Neural cell (in vitro differentiated cells): ENCODE results near the gene ERC2. TPM values are rescaled to one million over a fixed set of nuclear protein-coding genes. Genes with fewer than 3 reads are reported as not detected.

Experiments used
- H2AFZ ChIP-seq: fragments of 200-600, 300-800 bp; sonication (generic), shearing (Covaris generic); 2 replicates; pipeline ENCODE4 v1.6.0; 2014; ENCODE audit warnings: low read depth, mild to moderate bottlenecking, antibody characterized with exemption, low read length, moderate library complexity
- H3F3A ChIP-seq: fragments of 200-600 bp; shearing (Covaris generic); 2 replicates; pipeline ENCODE4 v1.6.1; 2016; ENCODE audit warnings: mild to moderate bottlenecking, moderate library complexity, mixed read lengths, antibody characterized with exemption, low read length; ENCODE audit not compliant: insufficient read depth, poor library complexity, severe bottlenecking
- H3K27ac ChIP-seq: fragments of 200-600, 300-800 bp; sonication (generic), shearing (Covaris generic); 2 replicates; pipeline ENCODE4 v1.5.1; 2014; ENCODE audit warnings: mild to moderate bottlenecking, low read length, moderate library complexity
- H3K27me3 ChIP-seq: fragments of 300-800, 200-600 bp; sonication (generic), shearing (Covaris generic); 2 replicates; pipeline ENCODE4 v1.6.0; 2014; ENCODE audit warnings: mild to moderate bottlenecking, low read depth, low read length, moderate library complexity; ENCODE audit not compliant: insufficient read depth
- H3K36me3 ChIP-seq: fragments of 300-800, 200-600 bp; sonication (generic), shearing (Covaris generic); 2 replicates; pipeline ENCODE4 v1.5.1; 2014; ENCODE audit warnings: mild to moderate bottlenecking, antibody characterized with exemption, low read length, moderate library complexity; ENCODE audit not compliant: insufficient read depth
- H3K4me2 ChIP-seq: fragments of 300-800, 200-600 bp; sonication (generic), shearing (Covaris generic); 2 replicates; pipeline ENCODE4 v1.6.0; 2014; ENCODE audit warnings: mild to moderate bottlenecking, low read length
- H3K4me3 ChIP-seq: fragments of 300-800, 200-600 bp; sonication (generic), shearing (Covaris generic); 2 replicates; pipeline ENCODE4 v1.5.1; 2014; ENCODE audit warnings: mild to moderate bottlenecking, low read length, moderate library complexity
- H3K79me2 ChIP-seq: fragments of 200-600 bp; shearing (Covaris generic); replicated peaks from 2 replicates; pipeline ENCODE4 v1.6.0; 2014; ENCODE audit warnings: mild to moderate bottlenecking, low read length, moderate library complexity; ENCODE audit not compliant: insufficient read depth
- H3K9ac ChIP-seq: fragments of 300-800, 200-600 bp; sonication (generic), shearing (Covaris generic); 2 replicates; pipeline ENCODE4 v1.6.1; 2016; ENCODE audit warnings: mild to moderate bottlenecking, low read length, mixed read lengths
- H3K9me2 ChIP-seq: fragments of 200-600 bp; shearing (Covaris generic); 2 replicates; pipeline ENCODE4 v1.6.1; 2016; ENCODE audit warnings: mild to moderate bottlenecking, low read length, mixed read lengths; ENCODE audit not compliant: insufficient read depth
- H3K9me3 ChIP-seq: fragments of 200-600, 300-800 bp; sonication (generic), shearing (Covaris generic); 2 replicates; pipeline ENCODE4 v1.6.1; 2016; ENCODE audit warnings: mild to moderate bottlenecking, mixed run types, low read length, moderate library complexity, mixed read lengths
- H4K20me1 ChIP-seq: fragments of 200-600 bp; shearing (Covaris generic); 2 replicates; pipeline ENCODE4 v1.6.1; 2016; ENCODE audit warnings: mild to moderate bottlenecking, mixed run types; ENCODE audit not compliant: insufficient read depth
- EP300 ChIP-seq: fragments of 450-650 bp; conservative IDR thresholded peaks from 2 replicates; pipeline ENCODE4 v1.6.1; 2014; ENCODE audit warnings: antibody characterized with exemption, mild to moderate bottlenecking, moderate library complexity; ENCODE audit not compliant: poor library complexity, severe bottlenecking
- EZH2 ChIP-seq: fragments of 200-600, 300-800 bp; shearing (Covaris generic), sonication (generic); IDR thresholded peaks from 2 replicates; pipeline ENCODE4 v1.6.1; 2014; ENCODE audit warnings: antibody characterized with exemption, low read length, borderline replicate concordance, mild to moderate bottlenecking; ENCODE audit not compliant: insufficient read depth, poor library complexity, severe bottlenecking
- MXI1 ChIP-seq: fragments of 450-650 bp; conservative IDR thresholded peaks from 2 replicates; pipeline ENCODE4 v1.6.1; 2014; ENCODE audit warnings: antibody characterized with exemption, mild to moderate bottlenecking; ENCODE audit not compliant: poor library complexity, severe bottlenecking
- POLR2AphosphoS5 ChIP-seq: IDR thresholded peaks from 2 replicates; pipeline ENCODE4 v1.6.1; 2012
- RAD21 ChIP-seq: fragments of 450-650 bp; conservative IDR thresholded peaks from 2 replicates; pipeline ENCODE4 v1.6.1; 2014; ENCODE audit warnings: antibody characterized with exemption, mild to moderate bottlenecking, moderate library complexity
- SMC3 ChIP-seq: fragments of 450-650 bp; conservative IDR thresholded peaks from 2 replicates; pipeline ENCODE4 v1.6.1; 2014; ENCODE audit warnings: antibody characterized with exemption, mild to moderate bottlenecking, moderate library complexity; ENCODE audit not compliant: poor library complexity
- TAF1 ChIP-seq: IDR thresholded peaks from 2 replicates; pipeline ENCODE4 v1.6.1; 2012; ENCODE audit warnings: low read depth
- polyA plus RNA-seq: library from polyadenylated mRNA; depleted of rRNA; stranded (reverse); fragments of >200 nt; gene quantifications from 2 replicates; pipeline ENCODE4 v1.2.3, GENCODE V29; 2014
- TF ChIP-seq, protein P1 (sequence below): fragments of 450-650 bp; IDR thresholded peaks from 2 replicates; pipeline ENCODE4 v1.5.1; 2014; ENCODE audit warnings: antibody characterized with exemption, mild to moderate bottlenecking, moderate library complexity; ENCODE audit not compliant: poor library complexity, severe bottlenecking
- TF ChIP-seq, protein P2 (sequence below): IDR thresholded peaks from 2 replicates; pipeline ENCODE4 v1.6.1; 2012; ENCODE audit warnings: borderline replicate concordance

ERC2 gene
- polyA plus RNA-seq, 1 donor from 2014 or later: 60.4 TPM

DNA sequence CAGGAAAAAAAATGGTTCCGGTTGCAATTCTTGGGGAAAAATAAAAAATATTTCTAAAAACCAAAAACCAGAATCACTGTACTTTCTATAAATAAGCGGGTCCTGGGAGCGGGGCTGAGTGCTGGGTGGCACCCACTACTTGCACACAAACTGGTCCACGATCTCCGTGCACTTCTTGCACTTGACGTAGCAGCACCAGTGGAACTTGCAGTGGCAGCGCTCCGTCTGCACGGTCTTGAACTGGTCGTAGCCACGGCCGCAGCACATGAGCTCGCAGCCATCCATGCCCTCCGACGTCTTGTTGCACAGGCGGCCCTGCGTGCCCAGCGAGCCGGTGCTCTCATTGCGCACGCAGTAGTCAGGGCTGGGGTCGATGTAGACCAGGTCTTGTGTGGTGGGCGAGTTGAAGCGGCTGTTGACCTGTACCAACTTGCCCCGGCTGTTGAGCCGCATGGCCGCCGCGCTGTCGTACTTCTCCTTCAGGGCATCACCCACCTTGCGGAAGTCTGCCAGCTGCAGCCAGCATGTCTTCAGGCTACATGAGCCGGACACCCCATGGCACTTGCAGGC lies 998.2 kb downstream of the ERC2 start:
- no peak overlapping the region for H3K4me2 ChIP-seq
- H2AFZ ChIP-seq: no peak overlapping the region
- H3K9me3 ChIP-seq: no peaks in the 10 kb centered on the region
- no peaks in the 10 kb centered on the region for H3K9me2 ChIP-seq
- H3F3A ChIP-seq: no peaks in the 10 kb centered on the region
- TF ChIP-seq POLR2AphosphoS5 (no peak), EP300 (no peak), EZH2 (no peak), RAD21 (no peak), TAF1 (no peak), MXI1 (no peak)
- TF ChIP-seq, protein P1, sequence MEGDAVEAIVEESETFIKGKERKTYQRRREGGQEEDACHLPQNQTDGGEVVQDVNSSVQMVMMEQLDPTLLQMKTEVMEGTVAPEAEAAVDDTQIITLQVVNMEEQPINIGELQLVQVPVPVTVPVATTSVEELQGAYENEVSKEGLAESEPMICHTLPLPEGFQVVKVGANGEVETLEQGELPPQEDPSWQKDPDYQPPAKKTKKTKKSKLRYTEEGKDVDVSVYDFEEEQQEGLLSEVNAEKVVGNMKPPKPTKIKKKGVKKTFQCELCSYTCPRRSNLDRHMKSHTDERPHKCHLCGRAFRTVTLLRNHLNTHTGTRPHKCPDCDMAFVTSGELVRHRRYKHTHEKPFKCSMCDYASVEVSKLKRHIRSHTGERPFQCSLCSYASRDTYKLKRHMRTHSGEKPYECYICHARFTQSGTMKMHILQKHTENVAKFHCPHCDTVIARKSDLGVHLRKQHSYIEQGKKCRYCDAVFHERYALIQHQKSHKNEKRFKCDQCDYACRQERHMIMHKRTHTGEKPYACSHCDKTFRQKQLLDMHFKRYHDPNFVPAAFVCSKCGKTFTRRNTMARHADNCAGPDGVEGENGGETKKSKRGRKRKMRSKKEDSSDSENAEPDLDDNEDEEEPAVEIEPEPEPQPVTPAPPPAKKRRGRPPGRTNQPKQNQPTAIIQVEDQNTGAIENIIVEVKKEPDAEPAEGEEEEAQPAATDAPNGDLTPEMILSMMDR: no peak
- H3K27ac ChIP-seq: no peak overlapping the region
- peaks cover 8% of the 10 kb centered on the region for H3K27me3 ChIP-seq
- no peak overlapping the region for H3K9ac ChIP-seq
- H3K79me2 ChIP-seq: no peaks in the 10 kb centered on the region
- no peak overlapping the region for H3K4me3 ChIP-seq
- no peaks in the 10 kb centered on the region for H3K36me3 ChIP-seq
- H4K20me1 ChIP-seq: no peaks in the 10 kb centered on the region

DNA sequence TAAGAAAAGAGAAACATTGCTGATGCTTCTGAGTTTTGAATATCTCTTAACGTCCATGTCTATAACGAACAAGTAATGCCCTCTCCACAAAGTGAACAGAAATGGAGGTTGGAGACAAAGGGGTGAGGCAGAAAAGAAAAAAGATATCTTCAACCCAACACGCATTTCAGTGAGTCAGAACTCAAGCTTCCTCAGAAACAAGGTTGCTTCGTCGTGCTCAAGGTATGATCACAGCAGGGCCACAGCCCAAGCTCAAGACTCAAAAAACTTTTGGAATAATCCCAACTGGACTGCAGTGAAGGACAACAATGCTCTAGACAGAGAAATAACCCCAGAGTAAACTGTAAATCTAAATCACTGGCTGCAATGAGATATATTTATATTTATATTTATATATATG lies 1000.0 kb downstream of the ERC2 start:
- no peaks in the 10 kb centered on the region for H3F3A ChIP-seq
- H3K9me3 ChIP-seq: no peaks in the 10 kb centered on the region
- no peaks in the 10 kb centered on the region for H4K20me1 ChIP-seq
- no peaks in the 10 kb centered on the region for H3K27me3 ChIP-seq
- H3K9ac ChIP-seq: no peak overlapping the region
- no peaks in the 10 kb centered on the region for H3K79me2 ChIP-seq
- H3K27ac ChIP-seq: no peak overlapping the region
- TF ChIP-seq, protein P2, sequence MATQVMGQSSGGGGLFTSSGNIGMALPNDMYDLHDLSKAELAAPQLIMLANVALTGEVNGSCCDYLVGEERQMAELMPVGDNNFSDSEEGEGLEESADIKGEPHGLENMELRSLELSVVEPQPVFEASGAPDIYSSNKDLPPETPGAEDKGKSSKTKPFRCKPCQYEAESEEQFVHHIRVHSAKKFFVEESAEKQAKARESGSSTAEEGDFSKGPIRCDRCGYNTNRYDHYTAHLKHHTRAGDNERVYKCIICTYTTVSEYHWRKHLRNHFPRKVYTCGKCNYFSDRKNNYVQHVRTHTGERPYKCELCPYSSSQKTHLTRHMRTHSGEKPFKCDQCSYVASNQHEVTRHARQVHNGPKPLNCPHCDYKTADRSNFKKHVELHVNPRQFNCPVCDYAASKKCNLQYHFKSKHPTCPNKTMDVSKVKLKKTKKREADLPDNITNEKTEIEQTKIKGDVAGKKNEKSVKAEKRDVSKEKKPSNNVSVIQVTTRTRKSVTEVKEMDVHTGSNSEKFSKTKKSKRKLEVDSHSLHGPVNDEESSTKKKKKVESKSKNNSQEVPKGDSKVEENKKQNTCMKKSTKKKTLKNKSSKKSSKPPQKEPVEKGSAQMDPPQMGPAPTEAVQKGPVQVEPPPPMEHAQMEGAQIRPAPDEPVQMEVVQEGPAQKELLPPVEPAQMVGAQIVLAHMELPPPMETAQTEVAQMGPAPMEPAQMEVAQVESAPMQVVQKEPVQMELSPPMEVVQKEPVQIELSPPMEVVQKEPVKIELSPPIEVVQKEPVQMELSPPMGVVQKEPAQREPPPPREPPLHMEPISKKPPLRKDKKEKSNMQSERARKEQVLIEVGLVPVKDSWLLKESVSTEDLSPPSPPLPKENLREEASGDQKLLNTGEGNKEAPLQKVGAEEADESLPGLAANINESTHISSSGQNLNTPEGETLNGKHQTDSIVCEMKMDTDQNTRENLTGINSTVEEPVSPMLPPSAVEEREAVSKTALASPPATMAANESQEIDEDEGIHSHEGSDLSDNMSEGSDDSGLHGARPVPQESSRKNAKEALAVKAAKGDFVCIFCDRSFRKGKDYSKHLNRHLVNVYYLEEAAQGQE: no peak
- TF ChIP-seq EZH2 (no peak), POLR2AphosphoS5 (no peak), MXI1 (no peak), TAF1 (no peak), EP300 (no peak), RAD21 (no peak), SMC3 (no peak)
- TF ChIP-seq, protein P1: no peak
- H3K36me3 ChIP-seq: no peaks in the 10 kb centered on the region
- no peak overlapping the region for H2AFZ ChIP-seq
- H3K4me3 ChIP-seq: no peak overlapping the region
- H3K9me2 ChIP-seq: no peaks in the 10 kb centered on the region
- no peak overlapping the region for H3K4me2 ChIP-seq
